SK-N-SH (cell line): Measurements from ENCODE around the gene TRPV6. TPM values are rescaled to one million over a fixed set of nuclear protein-coding genes. Genes with fewer than 3 reads are reported as not detected.

Experiments used
- CTCF ChIA-PET: fragments of 300-600, 350-600 bp; formaldehyde crosslinking; extraction: SDS; loops from one replicate; lab custom pipeline; 2021; lab: Yijun Ruan, JAX
- POLR2A ChIA-PET: fragments of 350-600 bp; sonication (Branson Sonifier 250); formaldehyde crosslinking; extraction: SDS; loops from one replicate; lab custom pipeline; 2020; ENCODE audit warnings: antibody characterized with exemption, inconsistent platforms; lab: Yijun Ruan, JAX
- DNase-seq: peaks from one replicate; pipeline ENCODE4 v3.0.0; 2012
- H2AFZ ChIP-seq: fragments of 200-600 bp; sonication (generic); 2 replicates; pipeline ENCODE4 v1.8.1; 2016; ENCODE audit warnings: antibody characterized with exemption, mild to moderate bottlenecking, low read depth
- H3F3A ChIP-seq: fragments of 200-600 bp; sonication (generic); replicated peaks from 2 replicates; pipeline ENCODE3; 2016; ENCODE audit warnings: antibody characterized with exemption, mild to moderate bottlenecking; ENCODE audit not compliant: insufficient read depth
- H3K27ac ChIP-seq, 2 experiments: fragments of 200-500 bp in 1 of 2; fragments of 200-600 bp in 1 of 2; sonication (Bioruptor generic) in 1 of 2; sonication (generic), shearing (Covaris generic) in 1 of 2; 2 replicates each; pipeline versions ENCODE4 v1.5.1 to v1.6.1; 2014 to 2016; ENCODE audit warnings: low read depth in 2 of 2, inconsistent platforms in 1 of 2, low read length in 1 of 2, mild to moderate bottlenecking in 1 of 2, mixed read lengths in 1 of 2
- H3K27me3 ChIP-seq: fragments of 200-600 bp; sonication (generic), shearing (Covaris generic); 2 replicates; pipeline ENCODE4 v1.6.1; 2016; ENCODE audit warnings: mixed run types; ENCODE audit not compliant: insufficient read depth
- H3K36me3 ChIP-seq, 2 experiments: fragments of 200-500 bp in 1 of 2; fragments of 200-600 bp in 1 of 2; sonication (Bioruptor generic) in 1 of 2; sonication (generic) in 1 of 2; replicated peaks in 1 of 2; 2 replicates each; pipeline versions ENCODE3 to v1.5.1; 2014 to 2016; ENCODE audit warnings: low read length in 1 of 2, mild to moderate bottlenecking in 1 of 2; ENCODE audit not compliant: insufficient read depth in 2 of 2, control insufficient read depth in 1 of 2
- H3K4me1 ChIP-seq, 2 experiments: fragments of 200-500 bp in 1 of 2; fragments of 200-600 bp in 1 of 2; sonication (Bioruptor generic) in 1 of 2; sonication (generic), shearing (Covaris generic) in 1 of 2; 2 replicates each; pipeline versions ENCODE4 v1.5.1 to v1.6.1; 2014 to 2016; ENCODE audit warnings: low read depth in 1 of 2, low read length in 1 of 2, mixed run types in 1 of 2; ENCODE audit not compliant: insufficient read depth in 2 of 2, control insufficient read depth in 1 of 2
- H3K4me2 ChIP-seq: fragments of 200-600 bp; sonication (generic), shearing (Covaris generic); 2 replicates; pipeline ENCODE4 v1.6.1; 2017; ENCODE audit warnings: mixed run types
- H3K4me3 ChIP-seq, 2 experiments: fragments of 200-500 bp in 1 of 2; fragments of 200-600 bp in 1 of 2; sonication (Bioruptor generic) in 1 of 2; sonication (generic), shearing (Covaris generic) in 1 of 2; 2 replicates each; pipeline versions ENCODE4 v1.5.1 to v1.8.1; 2014 to 2016; ENCODE audit warnings: low read depth in 2 of 2, inconsistent platforms in 1 of 2, low read length in 1 of 2, mild to moderate bottlenecking in 1 of 2, mixed read lengths in 1 of 2, moderate library complexity in 1 of 2
- H3K79me2 ChIP-seq: fragments of 200-600 bp; sonication (generic); 2 replicates; pipeline ENCODE4 v1.8.1; 2017; ENCODE audit warnings: mild to moderate bottlenecking; ENCODE audit not compliant: insufficient read depth
- H3K9ac ChIP-seq: fragments of 200-600 bp; sonication (generic); 2 replicates; pipeline ENCODE4 v1.6.1; 2017; ENCODE audit warnings: mixed run types
- H3K9me2 ChIP-seq: fragments of 200-600 bp; sonication (generic); 2 replicates; pipeline ENCODE4 v1.6.1; 2017; ENCODE audit warnings: mixed run types
- H3K9me3 ChIP-seq: fragments of 200-600 bp; sonication (generic); 2 replicates; pipeline ENCODE4 v1.6.1; 2017; ENCODE audit warnings: mixed run types, mild to moderate bottlenecking, moderate library complexity
- H4K20me1 ChIP-seq: fragments of 200-600 bp; sonication (generic); 2 replicates; pipeline ENCODE4 v1.6.1; 2017; ENCODE audit warnings: mild to moderate bottlenecking, mixed run types; ENCODE audit not compliant: insufficient read depth
- EP300 ChIP-seq, 2 experiments: IDR thresholded peaks; 2 replicates each; pipeline versions ENCODE4 v1.4.0 to v1.6.1; 2012; ENCODE audit warnings: borderline replicate concordance in 1 of 2, low read depth in 1 of 2, low read length in 1 of 2
- EZH2phosphoT487 ChIP-seq: fragments of 200-600 bp; sonication (generic); IDR thresholded peaks from 2 replicates; pipeline ENCODE4 v1.6.1; 2017; ENCODE audit warnings: low read depth, mixed run types, mild to moderate bottlenecking, antibody characterized with exemption, moderate library complexity, borderline replicate concordance
- FOXJ3 ChIP-seq: sonication (generic); formaldehyde crosslinking; IDR thresholded peaks from 2 replicates; pipeline ENCODE4 v1.5.1; 2020; ENCODE audit warnings: mild to moderate bottlenecking, missing genetic modification reagents
- GABPA ChIP-seq: IDR thresholded peaks from 2 replicates; pipeline ENCODE4 v1.4.0; 2012; ENCODE audit warnings: low read depth, mild to moderate bottlenecking
- GATA2 ChIP-seq: sonication (generic); formaldehyde crosslinking; IDR thresholded peaks from 2 replicates; pipeline ENCODE4 v1.5.0; 2020; ENCODE audit warnings: mild to moderate bottlenecking, missing genetic modification reagents
- MEF2A ChIP-seq: IDR thresholded peaks from 2 replicates; pipeline ENCODE4 v1.4.0; 2012; ENCODE audit warnings: low read depth, borderline replicate concordance
- MXI1 ChIP-seq: IDR thresholded peaks from 2 replicates; pipeline ENCODE4 v1.6.1; 2012; ENCODE audit warnings: mild to moderate bottlenecking, low read depth, low read length, improper control_type of control experiment
- NRF1 ChIP-seq: IDR thresholded peaks from 2 replicates; pipeline ENCODE4 v1.6.1; 2012; ENCODE audit warnings: low read depth, mild to moderate bottlenecking, low read length
- POLR2AphosphoS5 ChIP-seq: IDR thresholded peaks from 2 replicates; pipeline ENCODE4 v1.6.1; 2012; ENCODE audit warnings: low read depth, low read length
- RCOR1 ChIP-seq: fragments of 150-350 bp; IDR thresholded peaks from 2 replicates; pipeline ENCODE4 v1.6.1; 2017; ENCODE audit warnings: antibody characterized with exemption, low read length
- TAF1 ChIP-seq: IDR thresholded peaks from 2 replicates; pipeline ENCODE4 v1.6.1; 2012; ENCODE audit warnings: low read depth, mild to moderate bottlenecking, low read length, moderate library complexity, borderline replicate concordance
- TCF12 ChIP-seq: IDR thresholded peaks from 2 replicates; pipeline ENCODE4 v1.4.0; 2012
- TEAD4 ChIP-seq: IDR thresholded peaks from 2 replicates; pipeline ENCODE4 v1.4.0; 2012; ENCODE audit warnings: mild to moderate bottlenecking, borderline replicate concordance; ENCODE audit not compliant: insufficient read depth
- YY1 ChIP-seq: IDR thresholded peaks from 2 replicates; pipeline ENCODE4 v1.4.0; 2012; ENCODE audit warnings: low read depth, mild to moderate bottlenecking
- WGBS: methylation state at CpG from one replicate; pipeline ENCODE4 v1.1.6; 2017; ENCODE audit warnings: low lambda C conversion rate; 5-methylcytosine and 5-hydroxymethylcytosine counted together
- polyA plus RNA-seq, 3 experiments: library from polyadenylated mRNA; depleted of rRNA; stranded (reverse); fragments of >200 nt; gene quantifications; 2 replicates each; pipeline ENCODE4 v1.2.3, GENCODE V29; 2012
- TF ChIP-seq, protein P1 (sequence below): fragments of 200-600 bp; sonication (generic); IDR thresholded peaks from 2 replicates; pipeline ENCODE4 v1.6.1; 2017; ENCODE audit warnings: antibody characterized with exemption, mild to moderate bottlenecking, moderate library complexity
- TF ChIP-seq, protein P2 (sequence below): IDR thresholded peaks from 2 replicates; pipeline ENCODE4 v1.6.1; 2012; ENCODE audit warnings: mild to moderate bottlenecking, low read depth, low read length, moderate library complexity
- TF ChIP-seq, protein P3 (sequence below): IDR thresholded peaks from 2 replicates; pipeline ENCODE4 v1.4.0; 2012; ENCODE audit warnings: low read depth, borderline replicate concordance
- TF ChIP-seq, protein P4 (sequence below): fragments of 150-350 bp; IDR thresholded peaks from 2 replicates; pipeline ENCODE4 v1.6.1; 2016; ENCODE audit warnings: mild to moderate bottlenecking, low read depth, low read length

The TRPV6 gene
- polyA plus RNA-seq, 1 of the 3 experiments (the other 2 are of a cell fraction): not detected

DNA sequence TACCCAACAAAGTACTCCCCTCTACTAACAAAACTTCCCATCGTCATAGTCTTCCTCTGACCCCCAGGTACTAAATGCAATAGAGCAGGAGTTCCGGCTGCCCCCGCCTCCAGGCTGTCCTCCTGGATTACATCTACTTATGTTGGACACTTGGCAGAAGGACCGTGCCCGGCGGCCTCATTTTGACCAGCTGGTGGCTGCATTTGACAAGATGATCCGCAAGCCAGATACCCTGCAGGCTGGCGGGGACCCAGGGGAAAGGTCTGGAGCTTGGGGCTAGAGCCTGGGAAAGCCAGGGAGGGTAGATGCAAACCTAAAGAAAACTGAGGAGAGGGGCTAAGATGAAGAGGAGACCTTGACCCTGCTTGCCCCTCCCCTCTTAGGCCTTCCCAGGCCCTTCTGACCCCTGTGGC lies 15.4 kb downstream of the TRPV6 start (continued):
- TF ChIP-seq, protein P1, sequence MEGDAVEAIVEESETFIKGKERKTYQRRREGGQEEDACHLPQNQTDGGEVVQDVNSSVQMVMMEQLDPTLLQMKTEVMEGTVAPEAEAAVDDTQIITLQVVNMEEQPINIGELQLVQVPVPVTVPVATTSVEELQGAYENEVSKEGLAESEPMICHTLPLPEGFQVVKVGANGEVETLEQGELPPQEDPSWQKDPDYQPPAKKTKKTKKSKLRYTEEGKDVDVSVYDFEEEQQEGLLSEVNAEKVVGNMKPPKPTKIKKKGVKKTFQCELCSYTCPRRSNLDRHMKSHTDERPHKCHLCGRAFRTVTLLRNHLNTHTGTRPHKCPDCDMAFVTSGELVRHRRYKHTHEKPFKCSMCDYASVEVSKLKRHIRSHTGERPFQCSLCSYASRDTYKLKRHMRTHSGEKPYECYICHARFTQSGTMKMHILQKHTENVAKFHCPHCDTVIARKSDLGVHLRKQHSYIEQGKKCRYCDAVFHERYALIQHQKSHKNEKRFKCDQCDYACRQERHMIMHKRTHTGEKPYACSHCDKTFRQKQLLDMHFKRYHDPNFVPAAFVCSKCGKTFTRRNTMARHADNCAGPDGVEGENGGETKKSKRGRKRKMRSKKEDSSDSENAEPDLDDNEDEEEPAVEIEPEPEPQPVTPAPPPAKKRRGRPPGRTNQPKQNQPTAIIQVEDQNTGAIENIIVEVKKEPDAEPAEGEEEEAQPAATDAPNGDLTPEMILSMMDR: no peak
- TF ChIP-seq TAF1 (no peak), POLR2AphosphoS5 (no peak)

DNA sequence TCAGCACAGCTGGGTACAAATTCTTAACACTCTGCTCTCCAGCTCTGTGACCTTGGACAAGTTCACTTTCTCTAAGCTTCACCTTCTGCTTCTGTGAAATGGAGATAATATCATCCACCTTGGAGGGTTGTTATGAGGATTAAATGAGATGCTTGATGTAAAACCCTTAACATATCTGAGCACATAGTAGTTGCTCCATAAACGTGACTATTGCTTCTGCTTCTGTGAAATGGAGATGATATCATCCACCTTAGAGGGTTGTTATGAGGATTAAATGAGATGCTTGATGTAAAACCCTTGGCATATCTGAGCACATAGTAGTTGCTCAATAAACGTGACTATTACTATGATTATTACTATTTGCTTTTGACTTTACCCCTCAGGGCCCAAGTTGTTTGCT lies 16.1 kb downstream of the TRPV6 start:
- no peak overlapping the region for H3K4me3 ChIP-seq
- 0 out of 2 replicates have a peak, but pooled peaks cover 4% of the 10 kb centered on the region for H3K27me3 ChIP-seq
- H2AFZ ChIP-seq: no peak overlapping the region
- no peaks in the 10 kb centered on the region for H4K20me1 ChIP-seq
- H3F3A ChIP-seq: no peaks in the 10 kb centered on the region
- H3K9me3 ChIP-seq: no peaks in the 10 kb centered on the region
- no peak overlapping the region for H3K27ac ChIP-seq
- H3K9me2 ChIP-seq: no peaks in the 10 kb centered on the region
- no peaks in the 10 kb centered on the region for H3K4me1 ChIP-seq
- no peak overlapping the region for H3K4me2 ChIP-seq
- no peak for DNase-seq
- CTCF ChIA-PET: interaction anchor here (1.2 to 12.2 kb wide), 7 partner anchors 10 to 265 kb away, joined by 3 to 154 read pairs (median 7); partner anchors contain the start of gene EPHB6
- no peaks in the 10 kb centered on the region for H3K36me3 ChIP-seq
- WGBS: 42% methylated on average over 2 of the region's 2 CpGs
- no peaks in the 10 kb centered on the region for H3K79me2 ChIP-seq
- POLR2A ChIA-PET: no interaction called here
- TF ChIP-seq TCF12 (no peak), MEF2A (no peak), RCOR1 (no peak), EZH2phosphoT487 (no peak), MXI1 (no peak), FOXJ3 (no peak)
- TF ChIP-seq, all 33 proteins: peak for 0
- H3K9ac ChIP-seq: no peak overlapping the region

DNA sequence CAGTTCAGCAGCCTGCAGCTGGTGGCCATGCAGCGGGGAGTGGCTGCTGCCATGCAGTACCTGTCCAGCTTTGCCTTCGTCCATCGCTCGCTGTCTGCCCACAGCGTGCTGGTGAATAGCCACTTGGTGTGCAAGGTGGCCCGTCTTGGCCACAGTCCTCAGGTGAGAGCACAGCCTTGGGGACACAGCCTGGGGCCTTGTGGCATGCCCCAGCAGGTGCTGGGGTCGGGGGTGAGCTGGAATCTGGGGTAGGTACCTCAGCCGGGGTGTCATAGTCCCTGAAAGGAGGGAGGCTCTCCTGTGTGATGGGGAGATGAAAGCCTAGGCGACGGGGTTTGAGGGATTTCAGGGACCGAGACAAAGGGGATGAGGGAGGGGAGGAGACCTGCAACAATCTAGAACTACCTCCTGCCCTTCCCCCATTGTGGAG lies 16.5 kb downstream of the TRPV6 start:
- no peak for DNase-seq
- Histone ChIP-seq H3K9ac (no peak overlapping the region), H3K4me2 (no peak overlapping the region), H4K20me1 (no peaks in the 10 kb centered on the region), H3K4me1 (no peaks in the 10 kb centered on the region), H3K9me2 (no peaks in the 10 kb centered on the region), H3K79me2 (no peaks in the 10 kb centered on the region), H3K4me3 (no peak overlapping the region), H3K9me3 (no peaks in the 10 kb centered on the region), H3K27ac (no peak overlapping the region), H2AFZ (no peak overlapping the region), H3K36me3 (no peaks in the 10 kb centered on the region), H3K27me3 (no peaks in the 10 kb centered on the region), H3F3A (no peaks in the 10 kb centered on the region)
- POLR2A ChIA-PET: no interaction called here
- 66% methylated on average over 9 of the region's 11 CpGs for WGBS
- CTCF ChIA-PET: interaction anchor here (0.7 to 12.2 kb wide), 10 partner anchors 10 to 386 kb away, joined by 3 to 154 read pairs (median 17); partner anchors contain the start of gene EPHB6
- TF ChIP-seq, protein P2, sequence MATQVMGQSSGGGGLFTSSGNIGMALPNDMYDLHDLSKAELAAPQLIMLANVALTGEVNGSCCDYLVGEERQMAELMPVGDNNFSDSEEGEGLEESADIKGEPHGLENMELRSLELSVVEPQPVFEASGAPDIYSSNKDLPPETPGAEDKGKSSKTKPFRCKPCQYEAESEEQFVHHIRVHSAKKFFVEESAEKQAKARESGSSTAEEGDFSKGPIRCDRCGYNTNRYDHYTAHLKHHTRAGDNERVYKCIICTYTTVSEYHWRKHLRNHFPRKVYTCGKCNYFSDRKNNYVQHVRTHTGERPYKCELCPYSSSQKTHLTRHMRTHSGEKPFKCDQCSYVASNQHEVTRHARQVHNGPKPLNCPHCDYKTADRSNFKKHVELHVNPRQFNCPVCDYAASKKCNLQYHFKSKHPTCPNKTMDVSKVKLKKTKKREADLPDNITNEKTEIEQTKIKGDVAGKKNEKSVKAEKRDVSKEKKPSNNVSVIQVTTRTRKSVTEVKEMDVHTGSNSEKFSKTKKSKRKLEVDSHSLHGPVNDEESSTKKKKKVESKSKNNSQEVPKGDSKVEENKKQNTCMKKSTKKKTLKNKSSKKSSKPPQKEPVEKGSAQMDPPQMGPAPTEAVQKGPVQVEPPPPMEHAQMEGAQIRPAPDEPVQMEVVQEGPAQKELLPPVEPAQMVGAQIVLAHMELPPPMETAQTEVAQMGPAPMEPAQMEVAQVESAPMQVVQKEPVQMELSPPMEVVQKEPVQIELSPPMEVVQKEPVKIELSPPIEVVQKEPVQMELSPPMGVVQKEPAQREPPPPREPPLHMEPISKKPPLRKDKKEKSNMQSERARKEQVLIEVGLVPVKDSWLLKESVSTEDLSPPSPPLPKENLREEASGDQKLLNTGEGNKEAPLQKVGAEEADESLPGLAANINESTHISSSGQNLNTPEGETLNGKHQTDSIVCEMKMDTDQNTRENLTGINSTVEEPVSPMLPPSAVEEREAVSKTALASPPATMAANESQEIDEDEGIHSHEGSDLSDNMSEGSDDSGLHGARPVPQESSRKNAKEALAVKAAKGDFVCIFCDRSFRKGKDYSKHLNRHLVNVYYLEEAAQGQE: no peak
- no peak for TF ChIP-seq TEAD4
- TF ChIP-seq, protein P3, sequence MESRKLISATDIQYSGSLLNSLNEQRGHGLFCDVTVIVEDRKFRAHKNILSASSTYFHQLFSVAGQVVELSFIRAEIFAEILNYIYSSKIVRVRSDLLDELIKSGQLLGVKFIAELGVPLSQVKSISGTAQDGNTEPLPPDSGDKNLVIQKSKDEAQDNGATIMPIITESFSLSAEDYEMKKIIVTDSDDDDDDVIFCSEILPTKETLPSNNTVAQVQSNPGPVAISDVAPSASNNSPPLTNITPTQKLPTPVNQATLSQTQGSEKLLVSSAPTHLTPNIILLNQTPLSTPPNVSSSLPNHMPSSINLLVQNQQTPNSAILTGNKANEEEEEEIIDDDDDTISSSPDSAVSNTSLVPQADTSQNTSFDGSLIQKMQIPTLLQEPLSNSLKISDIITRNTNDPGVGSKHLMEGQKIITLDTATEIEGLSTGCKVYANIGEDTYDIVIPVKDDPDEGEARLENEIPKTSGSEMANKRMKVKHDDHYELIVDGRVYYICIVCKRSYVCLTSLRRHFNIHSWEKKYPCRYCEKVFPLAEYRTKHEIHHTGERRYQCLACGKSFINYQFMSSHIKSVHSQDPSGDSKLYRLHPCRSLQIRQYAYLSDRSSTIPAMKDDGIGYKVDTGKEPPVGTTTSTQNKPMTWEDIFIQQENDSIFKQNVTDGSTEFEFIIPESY: no peak
- TF ChIP-seq, protein P4, sequence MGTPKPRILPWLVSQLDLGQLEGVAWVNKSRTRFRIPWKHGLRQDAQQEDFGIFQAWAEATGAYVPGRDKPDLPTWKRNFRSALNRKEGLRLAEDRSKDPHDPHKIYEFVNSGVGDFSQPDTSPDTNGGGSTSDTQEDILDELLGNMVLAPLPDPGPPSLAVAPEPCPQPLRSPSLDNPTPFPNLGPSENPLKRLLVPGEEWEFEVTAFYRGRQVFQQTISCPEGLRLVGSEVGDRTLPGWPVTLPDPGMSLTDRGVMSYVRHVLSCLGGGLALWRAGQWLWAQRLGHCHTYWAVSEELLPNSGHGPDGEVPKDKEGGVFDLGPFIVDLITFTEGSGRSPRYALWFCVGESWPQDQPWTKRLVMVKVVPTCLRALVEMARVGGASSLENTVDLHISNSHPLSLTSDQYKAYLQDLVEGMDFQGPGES: no peak
- no peak for TF ChIP-seq GABPA
- TF ChIP-seq MXI1: no peak
- no peak for TF ChIP-seq GATA2 (CRISPR knock-in tag)
- no peak for TF ChIP-seq YY1
- TF ChIP-seq EP300 (IDR thresholded peaks at IDR 0.05; ENCODE audit: borderline replicate concordance in 1 of 2, low read depth in 1 of 2, low read length in 1 of 2): no peak
- TF ChIP-seq NRF1: no peak
- no peak for TF ChIP-seq RCOR1
